Measurements from ENCODE around the gene UBAP1. TPM values are rescaled to one million over a fixed set of nuclear protein-coding genes. Genes with fewer than 3 reads are reported as not detected.

The UBAP1 gene
- total and polyA plus RNA-seq, 2 donors (not counting 1 experiment from before 2014, with no cell fraction given) = 20.4 to 27.0 TPM

DNA sequence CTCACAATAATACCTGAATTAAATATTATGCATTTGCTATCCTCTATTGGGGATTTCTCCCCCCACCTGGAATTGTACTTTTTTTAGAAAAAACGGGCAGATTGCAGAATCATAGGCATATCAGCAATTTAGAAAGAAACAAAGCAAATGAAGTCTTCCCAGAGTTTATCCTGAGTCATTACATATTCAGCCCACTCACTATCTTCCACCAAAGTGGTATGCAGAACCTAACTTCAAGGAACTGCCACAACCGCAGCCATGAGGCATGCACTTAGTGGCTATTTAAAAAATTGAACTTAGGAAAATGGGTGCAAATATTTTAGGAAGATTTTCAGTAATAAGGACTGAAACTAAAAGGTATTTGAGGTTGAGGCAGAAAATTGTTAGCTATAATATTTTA lies 48.6 kb downstream of the UBAP1 start:
- Histone ChIP-seq H4K20me1 (ENCODE audit: control insufficient read depth, insufficient read depth, low read length, poor library complexity, severe bottlenecking) (peaks cover 62% of the 10 kb centered on the region), H3K4me2 (replicated peaks; ENCODE audit: low read depth, low read length, poor library complexity, severe bottlenecking) (no peak overlapping the region), H3K27ac (ENCODE audit: low read length in 2 of 2) (no peak overlapping the region), H2AFZ (ENCODE audit: insufficient read depth, low read depth, low read length, poor library complexity, severe bottlenecking) (no peak overlapping the region), H3K4me1 (ENCODE audit: control insufficient read depth in 2 of 2, insufficient read depth in 2 of 2, low read length in 2 of 2) (no peaks in the 10 kb centered on the region), H3K79me2 (ENCODE audit: control insufficient read depth, insufficient read depth, low read length) (peaks cover 55% of the 10 kb centered on the region), H3K9me3 (ENCODE audit: control extremely low read depth in 1 of 3, control insufficient read depth in 2 of 3, insufficient read depth in 1 of 3, low read length in 2 of 3) (no peaks in the 10 kb centered on the region), H3K27me3 (replicated peaks in 1 of 4; ENCODE audit: control extremely low read depth in 1 of 4, control insufficient read depth in 3 of 4, insufficient read depth in 4 of 4, low read length in 3 of 4) (no peaks in the 10 kb centered on the region), H3K4me3 (ENCODE audit: control extremely low read depth in 1 of 5, extremely low read depth in 1 of 5, insufficient read depth in 1 of 5, low read depth in 2 of 5, low read length in 4 of 5) (no peak overlapping the region), H3K36me3 (replicated peaks in 1 of 2; ENCODE audit: control extremely low read depth in 1 of 2, control insufficient read depth in 1 of 2, extremely low read depth in 1 of 2, insufficient read depth in 2 of 2, low read length in 1 of 2) (peaks cover 1 to 14% of the 10 kb centered on the region in 2 experiments), H3K9ac (ENCODE audit: low read length) (no peak overlapping the region)
- ChIA-PET CTCF (interaction anchor here (0.6 kb wide), 1 partner anchor 414 kb away, joined by 5 read pairs; no protein-coding TSS in a partner anchor), POLR2A (no interaction called here)
- intact Hi-C loops (cut with micrococcal nuclease) = no loop called here
- H3K4me3 Mint-ChIP-seq = no peak overlapping the region
- DNase-seq (no peak), ATAC-seq (ENCODE audit: low read depth) (no peak)
- H3K27ac Mint-ChIP-seq = no peak overlapping the region
- TF ChIP-seq, protein P1, sequence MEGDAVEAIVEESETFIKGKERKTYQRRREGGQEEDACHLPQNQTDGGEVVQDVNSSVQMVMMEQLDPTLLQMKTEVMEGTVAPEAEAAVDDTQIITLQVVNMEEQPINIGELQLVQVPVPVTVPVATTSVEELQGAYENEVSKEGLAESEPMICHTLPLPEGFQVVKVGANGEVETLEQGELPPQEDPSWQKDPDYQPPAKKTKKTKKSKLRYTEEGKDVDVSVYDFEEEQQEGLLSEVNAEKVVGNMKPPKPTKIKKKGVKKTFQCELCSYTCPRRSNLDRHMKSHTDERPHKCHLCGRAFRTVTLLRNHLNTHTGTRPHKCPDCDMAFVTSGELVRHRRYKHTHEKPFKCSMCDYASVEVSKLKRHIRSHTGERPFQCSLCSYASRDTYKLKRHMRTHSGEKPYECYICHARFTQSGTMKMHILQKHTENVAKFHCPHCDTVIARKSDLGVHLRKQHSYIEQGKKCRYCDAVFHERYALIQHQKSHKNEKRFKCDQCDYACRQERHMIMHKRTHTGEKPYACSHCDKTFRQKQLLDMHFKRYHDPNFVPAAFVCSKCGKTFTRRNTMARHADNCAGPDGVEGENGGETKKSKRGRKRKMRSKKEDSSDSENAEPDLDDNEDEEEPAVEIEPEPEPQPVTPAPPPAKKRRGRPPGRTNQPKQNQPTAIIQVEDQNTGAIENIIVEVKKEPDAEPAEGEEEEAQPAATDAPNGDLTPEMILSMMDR (IDR thresholded peaks at IDR 0.05) = no peak
- TF ChIP-seq EZH2 (IDR thresholded peaks at IDR 0.05; ENCODE audit: borderline replicate concordance, insufficient read depth, low read depth, low read length, poor library complexity, severe bottlenecking) = no peak
- no peaks in the 10 kb centered on the region for H3K27me3 Mint-ChIP-seq
- no peaks in the 10 kb centered on the region for H3K4me1 Mint-ChIP-seq
- whole genome bisulfite sequencing (ENCODE audit: insufficient coverage) = no CpG with 5 or more reads among the region's 2 CpGs
- H3K9me3 Mint-ChIP-seq (ENCODE audit: insufficient read depth) = no peaks in the 10 kb centered on the region

DNA sequence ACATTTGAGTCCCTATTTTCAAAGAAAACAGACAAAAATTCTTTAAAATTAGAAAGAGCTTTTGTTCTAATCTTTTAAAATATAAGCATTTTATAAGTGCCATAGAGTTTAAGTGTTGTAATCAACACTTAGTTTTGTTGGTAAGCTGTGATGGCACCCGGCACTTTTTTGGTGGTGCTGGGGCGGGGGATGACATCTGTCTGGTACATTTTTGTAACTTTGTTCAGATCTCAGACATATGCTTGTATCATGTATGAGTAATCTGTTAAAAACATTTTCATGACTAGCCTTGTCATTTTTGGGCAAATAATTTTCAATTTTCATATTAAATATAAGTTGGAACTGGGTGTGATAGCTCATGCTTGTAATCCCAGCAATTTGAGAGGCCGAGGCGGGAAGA lies 51.7 kb downstream of the UBAP1 start:
- Mint-ChIP-seq H3K27ac (no peak overlapping the region), H3K27me3 (no peaks in the 10 kb centered on the region), H3K4me1 (no peaks in the 10 kb centered on the region), H3K4me3 (no peak overlapping the region), H3K9me3 (ENCODE audit: insufficient read depth) (no peaks in the 10 kb centered on the region)
- no peak for ATAC-seq (ENCODE audit: low read depth)
- no peak overlapping the region for H3K9ac ChIP-seq (ENCODE audit: low read length)
- H3K36me3 ChIP-seq (replicated peaks in 1 of 2; ENCODE audit: control extremely low read depth in 1 of 2, control insufficient read depth in 1 of 2, extremely low read depth in 1 of 2, insufficient read depth in 2 of 2, low read length in 1 of 2) = peaks cover 1 to 16% of the 10 kb centered on the region in 2 experiments
- no peak overlapping the region for H3K4me2 ChIP-seq (replicated peaks; ENCODE audit: low read depth, low read length, poor library complexity, severe bottlenecking)
- no peak overlapping the region for H3K27ac ChIP-seq (ENCODE audit: low read length in 2 of 2)
- no peaks in the 10 kb centered on the region for H3K27me3 ChIP-seq (replicated peaks in 1 of 4; ENCODE audit: control extremely low read depth in 1 of 4, control insufficient read depth in 3 of 4, insufficient read depth in 4 of 4, low read length in 3 of 4)
- intact Hi-C loops (cut with micrococcal nuclease) = no loop called here
- TF ChIP-seq, protein P1 (IDR thresholded peaks at IDR 0.05) = no peak
- no peak for TF ChIP-seq EZH2 (IDR thresholded peaks at IDR 0.05; ENCODE audit: borderline replicate concordance, insufficient read depth, low read depth, low read length, poor library complexity, severe bottlenecking)
- H3K4me1 ChIP-seq (ENCODE audit: control insufficient read depth in 2 of 2, insufficient read depth in 2 of 2, low read length in 2 of 2) = no peaks in the 10 kb centered on the region
- peaks cover 53% of the 10 kb centered on the region for H4K20me1 ChIP-seq (ENCODE audit: control insufficient read depth, insufficient read depth, low read length, poor library complexity, severe bottlenecking)
- no CpG with 5 or more reads among the region's 4 CpGs for WGBS (ENCODE audit: insufficient coverage)
- H3K79me2 ChIP-seq (ENCODE audit: control insufficient read depth, insufficient read depth, low read length) = peaks cover 35% of the 10 kb centered on the region
- DNase-seq = no peak
- ChIA-PET POLR2A (no interaction called here), CTCF (no interaction called here)
- H3K9me3 ChIP-seq (ENCODE audit: control extremely low read depth in 1 of 3, control insufficient read depth in 2 of 3, insufficient read depth in 1 of 3, low read length in 2 of 3) = no peaks in the 10 kb centered on the region
- no peak overlapping the region for H3K4me3 ChIP-seq (ENCODE audit: control extremely low read depth in 1 of 5, extremely low read depth in 1 of 5, insufficient read depth in 1 of 5, low read depth in 2 of 5, low read length in 4 of 5)
- no peak overlapping the region for H2AFZ ChIP-seq (ENCODE audit: insufficient read depth, low read depth, low read length, poor library complexity, severe bottlenecking)

Measured in B cell (primary cell).